ENCODE results near the gene ARHGAP8.

Gene ARHGAP8

DNA sequence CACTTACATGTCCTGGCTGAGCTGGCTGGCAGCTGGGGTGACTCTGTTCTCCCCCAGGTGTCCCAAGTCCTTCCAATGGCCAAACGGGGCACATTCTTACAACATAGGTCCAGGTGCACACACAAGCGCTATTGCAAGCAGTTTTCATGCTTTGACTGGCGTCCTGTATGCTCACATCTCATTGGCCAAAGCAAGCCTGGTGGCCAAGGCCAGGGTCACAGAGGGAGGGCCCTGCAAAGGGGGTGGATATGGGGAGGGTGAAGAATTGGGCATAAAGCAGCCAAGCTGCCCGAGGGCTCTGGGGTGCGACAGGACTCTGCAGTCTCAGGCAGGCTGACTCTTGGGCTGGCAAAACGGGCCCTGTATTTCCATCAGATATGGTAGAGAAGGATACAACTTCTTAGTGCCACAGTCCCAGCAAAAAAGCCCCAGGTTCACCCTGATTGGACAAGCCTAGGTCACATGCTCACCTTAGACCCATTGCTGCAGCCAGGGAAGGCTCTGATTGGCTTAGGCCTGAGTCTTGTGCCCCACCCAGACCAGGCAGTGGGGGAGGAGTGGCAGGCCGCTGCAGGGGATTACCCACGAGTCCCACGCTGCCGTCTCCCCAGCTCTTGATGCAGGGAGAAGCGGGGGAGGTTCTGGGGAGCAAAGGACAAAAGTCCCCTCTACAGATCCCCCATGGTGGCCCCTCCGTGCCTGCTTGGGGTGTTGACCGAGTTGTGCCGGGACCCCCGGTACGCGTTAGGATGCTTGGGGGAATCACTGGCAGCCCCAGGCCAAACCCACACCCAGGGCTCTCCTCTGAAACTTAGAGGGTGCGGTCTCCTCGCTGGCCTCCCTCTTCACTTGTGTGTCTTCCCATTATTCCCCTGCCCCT is 110.8 kb downstream of the ARHGAP8 start:
- DNase-seq: no peak

DNA sequence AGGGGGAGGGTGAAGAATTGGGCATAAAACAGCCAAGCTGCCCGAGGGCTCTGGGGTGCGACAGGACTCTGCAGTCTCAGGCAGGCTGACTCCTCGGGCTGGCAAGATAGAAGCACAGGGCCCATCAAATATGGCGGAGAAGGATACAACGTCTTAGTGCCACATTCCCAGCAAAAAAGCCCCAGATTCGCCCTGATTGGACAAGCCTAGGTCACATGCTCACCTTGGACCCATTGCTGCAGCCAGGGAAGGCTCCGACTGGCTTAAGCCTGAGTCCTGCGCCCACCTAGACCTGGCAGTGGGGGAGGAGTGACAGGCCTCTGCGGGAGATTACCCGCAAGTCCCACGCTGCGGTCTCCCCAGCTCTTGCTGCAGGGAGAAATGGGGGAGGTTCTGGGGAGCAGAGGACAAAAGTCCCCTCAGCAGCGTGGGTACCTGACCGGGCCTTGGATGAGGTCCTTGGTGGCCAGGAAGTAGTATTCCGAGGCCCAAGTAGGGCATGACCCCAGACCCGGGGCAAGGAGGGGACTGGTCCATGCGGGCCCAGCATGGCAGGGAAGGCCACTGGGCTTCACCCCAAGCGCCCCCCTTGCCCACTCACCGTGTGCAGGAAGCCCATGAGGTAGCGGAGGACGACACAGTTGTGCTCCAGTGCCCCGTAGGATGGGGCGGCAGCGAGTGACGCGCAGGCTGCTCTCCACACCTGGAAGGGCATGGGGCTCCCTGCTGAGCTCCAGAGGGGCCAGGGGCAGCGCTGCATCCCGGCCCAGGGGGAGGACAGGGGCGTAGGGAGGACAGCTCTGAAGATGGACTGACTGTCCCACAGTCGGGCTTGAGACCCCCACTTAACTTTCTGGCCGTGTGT is 113.0 kb downstream of the ARHGAP8 start:
- DNase-seq: no peak

DNA sequence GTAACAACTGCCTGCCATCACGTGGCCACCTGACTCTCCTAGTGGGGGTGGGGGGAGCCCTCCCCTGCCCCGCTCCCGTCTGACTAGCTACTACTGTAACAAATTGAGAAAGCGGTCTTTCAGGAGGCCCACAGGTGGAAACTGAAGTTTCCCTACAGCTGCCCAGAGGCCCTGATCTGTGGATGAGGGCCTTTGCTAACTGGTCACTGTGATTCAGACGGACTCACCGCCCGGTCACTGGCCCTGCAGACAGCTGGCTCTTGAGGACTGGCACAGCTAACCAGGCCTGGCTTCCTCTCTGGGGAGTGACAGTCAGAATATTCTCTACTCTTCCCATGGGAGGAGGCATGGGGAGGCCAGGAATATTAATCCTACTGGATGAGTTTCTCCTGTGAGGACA is 116.8 kb downstream of the ARHGAP8 start:
- DNase-seq: no peak

DNA sequence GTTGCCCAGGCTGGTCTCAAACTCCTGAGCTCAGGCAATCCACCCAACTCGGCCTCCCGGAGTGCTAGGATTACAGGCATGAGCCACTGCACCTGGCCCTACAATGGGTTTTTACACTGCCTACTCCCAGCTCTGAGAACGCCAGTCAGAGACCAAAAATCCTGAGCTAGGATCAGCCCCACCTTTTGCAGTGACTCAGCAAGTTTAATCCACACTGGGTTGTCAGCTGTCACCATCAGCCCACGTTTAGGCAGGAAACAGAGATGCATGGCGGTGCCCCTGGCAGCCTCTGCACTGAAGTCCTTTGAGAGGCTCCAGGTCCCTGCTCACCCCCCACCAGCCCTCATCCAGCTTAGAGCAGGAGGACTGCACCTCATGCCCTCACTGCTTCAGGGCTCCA is 117.6 kb downstream of the ARHGAP8 start:
- DNase-seq: no peak

DNA sequence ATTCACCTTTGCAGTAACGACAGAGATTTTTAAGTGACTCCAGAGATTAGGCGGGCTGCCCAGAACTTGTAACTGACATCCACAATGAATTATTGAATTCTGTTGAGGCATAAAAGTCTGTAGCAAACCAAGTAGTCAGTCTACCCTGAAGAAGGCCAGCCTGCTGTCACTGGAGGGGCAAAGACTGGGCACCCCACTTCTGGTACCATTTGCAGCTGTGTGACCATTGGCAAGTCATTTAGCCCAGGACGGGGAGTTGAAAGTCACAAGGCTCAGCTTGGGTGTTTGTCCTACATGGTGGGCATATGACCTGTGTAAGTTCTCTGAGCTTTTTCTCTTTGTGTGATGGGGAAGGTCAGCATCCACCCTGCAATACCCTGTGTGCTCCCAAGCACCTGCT is 119.4 kb downstream of the ARHGAP8 start:
- no peak for DNase-seq

DNA sequence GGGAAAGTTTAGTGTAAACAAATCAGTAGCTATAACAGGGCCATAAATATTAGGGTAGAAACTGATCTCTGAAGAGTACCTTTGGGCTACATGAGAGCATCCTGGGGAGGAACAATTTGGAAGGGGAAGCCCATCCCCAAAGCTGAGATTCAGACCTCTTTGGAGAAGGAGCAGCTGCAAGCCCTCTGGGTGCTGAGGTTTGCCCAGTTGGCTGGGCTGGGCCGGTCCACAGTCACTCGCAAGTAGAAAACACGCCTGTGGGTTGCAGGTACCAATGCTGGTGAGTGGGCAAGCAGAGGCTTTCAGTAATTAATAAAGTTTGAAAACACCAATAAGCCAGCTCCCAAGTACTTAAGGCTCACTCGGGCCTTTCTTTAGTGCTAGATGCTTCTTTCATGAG is 124.5 kb downstream of the ARHGAP8 start:
- DNase-seq: no peak

DNA sequence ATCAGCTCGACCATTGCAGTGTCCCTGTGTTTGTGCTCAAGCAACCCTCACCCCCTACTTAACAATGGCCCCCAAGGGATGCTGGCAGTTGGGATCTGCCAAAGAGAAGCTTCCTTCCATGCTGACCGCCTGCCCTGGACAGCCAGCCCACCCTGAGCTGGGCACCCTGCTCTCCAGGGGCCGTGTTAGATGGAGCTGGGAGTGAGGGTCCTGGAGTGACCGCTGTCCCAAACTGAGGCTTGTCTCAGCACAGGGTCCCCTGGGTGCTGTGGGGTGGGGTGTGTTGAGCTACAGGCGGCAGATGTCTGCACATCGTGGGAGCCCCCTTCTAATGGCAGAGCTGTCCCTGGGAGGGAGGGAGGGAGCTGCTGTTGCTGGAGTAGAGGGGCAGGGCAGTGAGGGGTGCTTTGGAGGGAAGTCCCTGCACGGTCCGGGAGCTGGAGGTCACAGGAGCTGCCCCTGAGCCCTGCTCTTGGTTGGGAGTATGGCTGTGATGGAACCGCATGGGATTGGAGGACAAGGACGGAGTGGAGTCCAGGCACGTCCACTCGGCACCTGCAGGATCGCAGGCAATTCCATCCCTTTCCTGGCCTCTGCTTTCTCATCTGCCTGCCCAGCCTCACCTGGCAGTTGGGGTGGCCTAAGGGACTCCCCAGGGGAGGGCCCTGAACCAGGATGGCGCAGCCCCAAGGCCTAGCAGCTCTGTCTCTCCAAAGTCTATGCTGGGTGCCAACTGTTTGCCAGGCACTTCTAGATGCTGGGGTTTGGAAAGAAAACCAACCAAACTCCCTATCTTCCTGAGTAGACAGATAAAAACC is 126.3 kb downstream of the ARHGAP8 start:
- DNase-seq: no peak

DNA sequence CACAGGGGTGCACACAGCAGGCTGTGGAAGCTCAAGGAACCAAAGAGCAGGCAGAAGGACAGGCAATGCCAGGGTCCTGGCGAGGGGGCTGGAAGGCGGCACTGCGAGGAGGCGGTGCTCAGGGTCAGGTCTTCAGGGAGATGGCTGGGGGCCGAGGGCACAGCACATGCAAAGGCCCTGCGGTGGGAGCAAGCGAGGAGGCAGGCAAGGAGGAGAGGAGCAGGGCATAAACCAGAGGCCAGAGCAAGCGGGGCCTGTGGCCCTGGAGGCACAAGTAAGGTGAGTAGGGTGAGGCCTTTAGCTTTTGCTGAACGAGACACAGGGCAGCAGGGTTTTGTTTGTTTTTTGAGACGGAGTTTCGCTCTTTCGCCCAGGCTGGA is 126.9 kb downstream of the ARHGAP8 start:
- no peak for DNase-seq

DNA sequence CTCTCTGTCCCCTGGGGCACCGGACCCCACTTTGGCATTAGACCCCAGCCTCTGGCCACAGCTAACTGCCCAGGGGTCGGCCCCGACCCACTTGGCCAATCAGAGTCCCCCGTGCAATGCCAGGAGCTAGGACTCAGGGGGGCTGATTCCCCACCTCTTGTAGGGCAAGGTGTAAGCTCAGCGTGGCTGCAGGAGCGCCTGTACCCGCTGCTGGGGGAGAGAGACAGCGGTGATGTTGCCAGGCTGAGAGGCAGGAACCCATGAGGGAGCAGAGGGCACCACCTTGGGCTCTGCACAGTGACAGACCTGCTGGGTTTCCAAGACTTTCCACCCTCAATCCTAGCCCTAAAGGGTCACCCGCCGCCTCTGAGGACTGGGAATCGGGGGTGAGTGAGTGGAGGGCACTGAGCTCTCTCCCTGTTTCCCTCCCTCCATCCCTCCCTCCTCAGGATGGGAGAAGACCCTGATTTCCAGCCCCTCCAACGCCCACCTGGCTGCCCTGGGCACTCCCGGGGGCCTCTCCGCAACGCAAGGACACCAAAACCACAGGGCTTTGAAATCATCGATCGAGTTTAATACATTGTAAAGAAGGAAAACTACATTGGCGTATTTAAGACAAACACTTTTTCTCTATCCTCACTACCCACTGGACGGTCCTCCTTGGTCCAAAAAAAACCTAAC is 128.4 kb downstream of the ARHGAP8 start:
- DNase-seq: no peak

DNA sequence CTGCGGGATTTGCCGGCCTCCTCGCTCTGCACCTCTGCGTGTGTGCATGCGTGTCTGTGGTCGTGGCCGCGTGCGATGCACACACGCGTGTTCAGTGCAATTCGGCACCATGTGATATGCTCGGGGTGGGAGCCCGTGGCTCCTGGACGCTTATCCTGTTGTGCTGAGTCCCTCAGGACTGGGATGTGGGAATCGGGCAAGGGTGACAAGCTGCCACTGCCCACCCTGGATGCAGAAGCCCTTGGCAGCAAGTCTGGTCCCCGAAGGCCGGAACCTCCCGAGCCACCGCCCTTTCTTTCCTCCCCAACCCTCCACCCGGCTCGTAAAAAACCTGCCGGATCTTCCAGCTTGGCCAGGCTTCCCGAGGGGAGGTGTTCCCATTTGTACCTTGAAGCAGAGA is 129.2 kb downstream of the ARHGAP8 start:
- DNase-seq: no peak

DNA sequence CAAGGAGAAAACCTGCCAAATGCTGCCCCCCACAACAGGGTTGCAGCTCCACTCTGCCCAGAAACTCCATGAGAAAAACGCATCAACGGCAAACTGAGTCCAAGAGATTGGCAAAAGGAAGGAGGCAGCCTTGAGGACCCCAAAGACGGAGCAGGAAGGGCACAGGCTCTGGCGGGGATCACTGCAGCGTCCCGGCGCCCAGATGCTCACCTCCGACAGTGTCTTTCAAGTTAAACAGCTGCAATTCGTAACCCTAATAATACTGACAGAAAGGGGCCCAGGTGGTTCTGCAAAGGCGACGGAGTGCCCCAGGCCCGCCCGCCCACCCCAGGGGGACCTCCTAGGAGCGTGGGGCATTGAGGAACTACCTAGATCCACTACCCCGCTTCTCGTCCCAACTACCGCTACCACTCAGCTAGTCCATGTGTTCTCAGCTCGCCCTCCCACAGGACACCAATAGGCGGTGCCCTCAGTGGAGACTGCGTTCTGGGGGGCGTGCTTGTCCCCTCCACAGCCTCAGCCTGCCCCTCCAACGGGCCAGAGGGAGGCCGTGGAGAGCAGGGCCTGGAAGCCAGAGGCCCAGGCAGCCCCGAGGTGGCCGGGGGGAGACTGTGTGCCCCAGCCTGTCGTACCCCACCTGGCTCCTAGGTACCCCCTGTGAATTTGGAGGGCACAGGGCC is 130.0 kb downstream of the ARHGAP8 start:
- no peak for DNase-seq

DNA sequence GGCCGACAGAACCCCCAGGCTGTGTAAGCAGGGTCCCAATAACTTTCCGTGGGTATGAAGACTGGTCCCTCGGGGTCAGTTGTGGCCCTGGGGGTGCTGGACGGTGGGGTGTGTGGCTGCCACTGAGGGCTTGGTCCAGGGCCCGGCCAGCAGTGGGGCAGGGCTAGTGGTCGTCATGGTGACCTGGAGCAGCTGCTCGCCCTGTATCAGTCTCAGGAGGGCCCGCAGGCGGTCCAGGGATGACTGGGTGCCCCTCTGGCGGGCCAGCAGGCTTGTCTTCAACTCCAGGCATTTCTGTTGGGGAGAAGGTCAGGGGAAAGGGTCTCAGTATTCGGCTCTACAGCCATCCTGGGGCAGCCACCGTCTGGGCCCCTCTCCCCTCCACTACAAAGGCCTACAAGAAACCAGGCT is 130.6 kb downstream of the ARHGAP8 start:
- no peak for DNase-seq

DNA sequence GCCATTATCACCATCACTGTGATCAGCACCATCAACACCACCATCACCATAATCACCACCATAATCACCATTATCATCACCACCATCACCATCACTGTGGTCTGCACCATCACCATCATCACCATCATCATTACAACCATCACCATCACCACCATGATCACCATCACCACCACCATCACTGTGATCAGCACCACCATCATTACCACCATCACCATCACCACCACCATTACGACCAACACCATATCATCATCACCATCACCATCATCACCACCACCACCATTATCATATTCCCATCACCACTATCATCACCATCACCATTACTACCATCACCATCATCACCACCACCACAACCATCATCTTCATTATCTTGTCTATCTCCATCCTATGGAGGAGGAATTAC is 132.2 kb downstream of the ARHGAP8 start:
- no peak for DNase-seq

DNA sequence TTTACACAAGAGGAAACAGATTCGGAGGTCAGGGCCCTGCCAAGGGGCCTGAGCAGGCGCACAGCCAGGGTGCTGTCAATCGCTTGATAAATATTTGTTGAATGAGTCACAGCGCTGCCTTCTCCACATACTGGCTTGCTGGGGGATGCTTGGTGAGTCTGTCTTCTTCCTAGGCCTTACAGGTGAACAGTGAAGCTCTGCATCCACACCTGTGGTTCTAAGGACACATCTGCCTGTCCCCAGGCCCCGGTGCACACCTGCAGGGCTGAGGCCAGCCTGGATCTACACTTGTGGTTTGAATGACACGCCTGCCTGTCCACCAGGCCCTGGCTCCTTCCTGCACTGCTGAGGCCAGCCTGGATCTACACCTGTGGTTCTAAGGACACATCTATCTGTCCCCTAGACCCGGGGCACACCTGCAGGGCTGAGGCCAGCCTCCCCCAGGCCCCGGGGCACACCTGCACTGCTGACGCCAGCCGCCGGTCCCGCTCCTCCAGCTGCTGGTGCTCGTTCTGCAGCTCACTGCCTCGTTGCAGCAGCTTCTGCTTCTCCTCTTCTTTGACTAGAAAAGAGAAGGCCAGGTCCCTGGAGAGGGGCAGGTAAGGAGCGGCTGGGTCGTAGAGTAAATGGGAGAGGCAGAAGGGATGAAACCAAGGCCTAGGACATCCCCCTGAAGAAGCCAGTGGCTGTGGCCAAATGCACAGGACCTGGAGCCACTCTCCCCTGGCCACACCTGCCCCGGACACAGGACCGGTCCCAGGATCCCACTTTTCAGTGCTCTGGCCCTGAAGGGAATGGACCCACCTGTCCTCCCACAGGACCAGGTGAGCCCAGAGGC is 132.8 kb downstream of the ARHGAP8 start:
- DNase-seq: no peak

DNA sequence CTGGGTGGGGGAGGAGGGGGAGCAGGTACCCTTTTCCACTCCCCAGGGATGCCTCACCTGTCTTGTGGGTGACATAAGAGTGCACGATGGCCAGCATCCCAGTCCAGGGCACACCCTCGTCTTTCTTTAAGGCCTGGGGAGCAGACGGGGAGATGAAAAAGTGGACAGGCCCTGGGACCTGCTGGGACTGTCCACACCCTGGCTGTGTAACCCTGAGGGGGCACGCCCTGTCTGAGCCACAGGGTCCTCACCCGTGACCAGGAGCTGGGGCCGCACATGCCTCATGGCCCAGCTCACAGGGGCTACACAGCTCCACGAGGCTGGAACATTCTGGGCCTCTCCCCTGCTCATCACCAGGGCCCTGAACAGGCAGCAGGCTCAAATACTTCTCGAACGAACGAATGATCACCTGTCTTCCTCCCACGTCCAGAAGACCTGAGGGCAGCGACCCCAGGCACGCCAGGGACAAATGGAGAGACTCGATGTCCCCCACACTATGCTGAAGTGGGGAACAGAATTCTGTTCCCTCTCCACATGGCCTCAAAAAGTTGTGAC is 133.5 kb downstream of the ARHGAP8 start:
- DNase-seq: no peak

DNA sequence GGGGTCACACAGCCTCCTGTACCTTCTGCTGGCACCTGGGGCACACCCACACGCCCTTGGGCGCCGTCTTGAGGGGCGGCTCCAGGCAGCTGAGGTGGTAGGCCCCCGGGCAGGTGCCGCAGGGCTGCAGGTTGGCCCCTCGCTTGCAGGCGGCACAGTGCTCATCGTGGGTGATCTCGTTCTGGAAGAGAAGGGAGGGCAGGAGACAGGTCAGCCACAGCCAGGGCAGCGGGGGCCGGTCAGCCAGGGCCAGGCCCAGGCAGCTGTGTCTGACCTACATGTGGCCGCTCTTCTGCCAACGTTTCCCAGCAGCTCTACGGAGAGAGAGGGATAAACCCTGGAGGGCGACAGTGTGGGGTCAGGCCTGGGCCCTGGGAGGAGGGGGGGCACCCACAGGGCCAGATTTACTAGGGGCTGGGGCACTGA is 135.6 kb downstream of the ARHGAP8 start:
- DNase-seq: no peak

DNA sequence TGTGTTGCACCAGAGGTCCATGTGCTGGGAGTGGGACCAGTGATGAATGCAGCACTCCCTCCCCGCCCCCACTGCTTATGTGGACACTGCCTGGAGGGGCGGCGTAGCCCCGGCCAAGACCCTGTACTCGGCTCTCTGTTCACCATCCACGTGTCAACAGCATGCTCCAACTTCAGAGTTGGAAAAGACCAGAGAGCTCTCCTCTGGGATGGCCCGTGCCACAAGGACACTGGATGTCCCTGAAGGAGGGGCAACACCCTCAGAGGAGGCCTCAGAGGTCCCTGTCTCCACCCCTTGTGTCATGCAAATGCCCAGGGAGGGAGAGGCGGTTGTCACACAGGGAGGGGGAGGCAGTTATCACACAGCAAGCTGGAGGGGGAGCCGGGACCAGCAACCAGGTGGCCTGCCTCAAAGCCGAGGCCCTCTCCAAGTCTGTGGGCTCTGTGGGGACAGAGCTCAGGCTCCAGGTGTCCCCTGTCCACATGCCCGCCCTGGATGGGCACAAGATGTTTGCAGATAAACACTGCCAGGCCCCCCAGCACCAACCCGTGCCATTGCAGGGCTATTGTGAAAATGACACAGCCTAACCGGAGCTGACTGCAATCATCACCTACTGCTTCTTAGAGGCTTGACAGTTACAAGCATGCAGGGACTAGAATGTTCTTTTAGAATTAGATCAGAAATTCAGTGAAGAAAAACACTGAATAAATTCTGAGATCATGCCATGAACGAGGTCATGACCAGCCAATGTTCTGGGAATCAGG is 136.3 kb downstream of the ARHGAP8 start:
- DNase-seq: no peak

DNA sequence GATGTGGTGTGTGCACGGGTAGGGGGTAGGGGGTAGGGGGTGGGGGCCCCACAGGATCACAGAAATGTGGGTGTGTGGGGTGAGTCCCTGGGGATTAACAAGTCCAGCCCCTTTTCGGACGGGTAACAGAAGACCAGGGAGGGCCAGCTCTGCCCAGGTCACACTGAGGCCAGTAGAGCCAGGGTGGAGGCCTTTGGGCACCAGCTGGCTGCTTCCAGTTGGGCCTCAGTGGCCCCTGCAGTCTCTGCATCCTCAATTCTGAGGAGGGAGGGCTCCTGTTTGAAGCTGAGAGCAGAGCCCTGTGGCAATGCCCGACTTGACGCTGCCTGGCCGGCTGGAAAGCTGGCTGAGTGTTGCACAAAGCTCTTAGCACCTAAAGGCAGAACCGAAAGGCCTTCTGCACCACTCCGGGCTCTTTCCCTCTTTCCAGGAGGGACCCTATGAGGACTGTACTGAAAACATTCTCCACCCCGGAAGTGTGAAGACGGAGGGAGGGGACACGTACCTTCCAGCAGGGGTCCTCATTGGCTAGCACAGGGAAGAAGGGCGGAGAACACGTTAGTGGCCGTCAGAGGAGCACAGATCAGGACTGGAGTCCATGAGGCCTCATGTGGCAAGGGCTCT is 137.0 kb downstream of the ARHGAP8 start:
- DNase-seq: no peak

Data from central memory CD4-positive, alpha-beta T cell (primary cell).